LNCAP (cell line): ENCODE measurements around the gene GRM3.

ENCODE experiments used
- TF ChIP-seq, protein P1 (sequence below): fragments of 450-650 bp; IDR thresholded peaks from 2 replicates; pipeline ENCODE4 v1.5.1; 2017; ENCODE audit warnings: mild to moderate bottlenecking

GRM3 gene

DNA sequence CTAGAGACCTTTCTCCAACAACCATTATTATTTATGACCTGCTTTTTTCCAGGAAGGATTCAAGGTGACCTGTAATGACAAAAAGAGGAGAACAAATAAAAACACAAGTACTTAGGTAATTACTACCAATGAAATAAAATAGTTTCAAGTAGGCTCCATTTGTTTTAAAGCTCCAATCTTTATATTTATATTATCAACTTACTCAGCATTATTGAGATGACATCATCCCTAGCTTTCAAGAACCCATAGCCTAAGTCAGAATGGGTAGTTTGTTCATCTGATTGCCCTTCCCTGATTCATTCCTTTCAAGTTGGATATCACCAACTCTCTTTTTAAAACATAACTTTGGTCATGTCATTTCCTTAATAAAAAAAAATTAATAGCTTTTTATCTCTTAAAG, 131.5 kb downstream of the GRM3 start:
- TF ChIP-seq, protein P1, sequence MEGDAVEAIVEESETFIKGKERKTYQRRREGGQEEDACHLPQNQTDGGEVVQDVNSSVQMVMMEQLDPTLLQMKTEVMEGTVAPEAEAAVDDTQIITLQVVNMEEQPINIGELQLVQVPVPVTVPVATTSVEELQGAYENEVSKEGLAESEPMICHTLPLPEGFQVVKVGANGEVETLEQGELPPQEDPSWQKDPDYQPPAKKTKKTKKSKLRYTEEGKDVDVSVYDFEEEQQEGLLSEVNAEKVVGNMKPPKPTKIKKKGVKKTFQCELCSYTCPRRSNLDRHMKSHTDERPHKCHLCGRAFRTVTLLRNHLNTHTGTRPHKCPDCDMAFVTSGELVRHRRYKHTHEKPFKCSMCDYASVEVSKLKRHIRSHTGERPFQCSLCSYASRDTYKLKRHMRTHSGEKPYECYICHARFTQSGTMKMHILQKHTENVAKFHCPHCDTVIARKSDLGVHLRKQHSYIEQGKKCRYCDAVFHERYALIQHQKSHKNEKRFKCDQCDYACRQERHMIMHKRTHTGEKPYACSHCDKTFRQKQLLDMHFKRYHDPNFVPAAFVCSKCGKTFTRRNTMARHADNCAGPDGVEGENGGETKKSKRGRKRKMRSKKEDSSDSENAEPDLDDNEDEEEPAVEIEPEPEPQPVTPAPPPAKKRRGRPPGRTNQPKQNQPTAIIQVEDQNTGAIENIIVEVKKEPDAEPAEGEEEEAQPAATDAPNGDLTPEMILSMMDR = no peak

DNA sequence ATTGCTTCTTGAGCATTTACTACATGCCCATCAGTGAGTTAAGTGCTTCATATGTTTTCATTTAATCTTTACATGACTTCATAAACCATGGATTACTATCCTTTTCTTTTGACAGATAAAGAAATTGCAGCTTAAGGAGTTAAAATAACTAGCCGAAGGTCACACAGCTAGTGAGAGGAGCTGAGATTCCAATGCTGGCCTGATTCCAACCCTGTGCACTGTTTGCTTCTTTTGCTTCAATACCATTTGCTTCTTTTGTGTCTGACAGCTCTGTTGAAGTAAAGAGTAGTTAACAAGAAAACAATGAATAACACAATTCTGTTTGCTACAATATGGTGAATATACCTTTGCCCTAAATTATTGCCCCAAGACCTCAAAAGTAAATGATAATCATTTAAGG, 132.4 kb downstream of the GRM3 start:
- TF ChIP-seq, protein P1 = no peak

DNA sequence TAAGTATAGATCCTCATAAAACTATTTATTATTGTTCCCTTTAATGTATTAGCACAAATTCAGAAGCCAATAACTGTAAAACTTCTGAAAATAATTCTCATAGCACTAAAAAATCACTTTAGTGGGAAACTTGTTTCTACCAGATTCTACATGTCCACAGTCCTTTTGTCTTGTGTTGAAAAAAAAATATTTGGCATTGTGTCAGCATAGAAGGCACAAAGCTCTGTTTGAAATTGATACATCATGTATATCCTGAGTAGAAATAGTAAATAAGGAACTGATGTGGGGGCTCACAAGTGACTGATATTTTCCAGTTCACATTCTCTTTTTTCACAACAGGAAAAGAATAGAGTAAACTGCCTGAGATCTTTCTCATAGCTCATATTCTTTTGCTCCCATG, 134.6 kb downstream of the GRM3 start:
- TF ChIP-seq, protein P1 = no peak

DNA sequence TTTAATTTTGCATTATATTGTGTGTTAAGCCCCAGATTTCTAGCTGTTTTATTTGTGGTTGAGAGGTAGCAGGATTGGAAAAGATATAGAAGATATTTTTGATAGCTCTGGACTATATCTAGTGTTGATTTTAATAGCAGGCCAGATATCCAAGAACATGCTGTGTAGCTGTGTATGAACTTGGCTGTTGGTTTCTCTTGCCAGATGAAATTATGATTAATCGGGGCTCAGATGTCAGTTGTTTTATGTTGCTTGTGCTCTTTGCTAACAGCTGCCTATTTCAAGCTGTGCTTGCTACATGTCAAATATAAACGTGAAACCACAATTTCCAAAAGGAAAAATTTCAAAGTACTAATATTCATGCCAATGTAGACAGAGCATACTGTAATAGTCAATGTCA, 141.1 kb downstream of the GRM3 start:
- TF ChIP-seq, protein P1 = no peak

DNA sequence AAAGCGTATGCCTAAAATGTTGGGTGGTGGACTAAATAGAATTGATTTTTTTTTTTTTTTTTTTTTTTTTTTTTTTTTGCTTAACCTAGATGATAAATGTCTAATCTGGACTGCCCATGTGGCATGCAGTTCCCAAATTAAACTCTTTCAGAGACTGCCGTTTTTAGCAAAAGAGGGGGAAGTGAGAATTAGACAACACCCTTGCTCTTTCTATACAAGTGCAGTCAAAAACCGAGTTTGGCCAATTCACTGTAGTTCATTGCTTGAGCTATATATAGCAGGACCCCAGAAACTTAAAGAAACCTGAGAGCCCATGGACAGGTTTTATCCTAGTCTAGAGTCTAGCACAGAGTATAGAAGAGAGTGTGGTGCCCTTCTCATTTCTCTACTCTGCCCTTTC, 141.9 kb downstream of the GRM3 start:
- TF ChIP-seq, protein P1 = no peak

DNA sequence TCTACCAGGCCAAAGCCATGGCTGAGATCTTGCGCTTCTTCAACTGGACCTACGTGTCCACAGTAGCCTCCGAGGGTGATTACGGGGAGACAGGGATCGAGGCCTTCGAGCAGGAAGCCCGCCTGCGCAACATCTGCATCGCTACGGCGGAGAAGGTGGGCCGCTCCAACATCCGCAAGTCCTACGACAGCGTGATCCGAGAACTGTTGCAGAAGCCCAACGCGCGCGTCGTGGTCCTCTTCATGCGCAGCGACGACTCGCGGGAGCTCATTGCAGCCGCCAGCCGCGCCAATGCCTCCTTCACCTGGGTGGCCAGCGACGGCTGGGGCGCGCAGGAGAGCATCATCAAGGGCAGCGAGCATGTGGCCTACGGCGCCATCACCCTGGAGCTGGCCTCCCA, 142.7 kb downstream of the GRM3 start:
- TF ChIP-seq, protein P1 = no peak

DNA sequence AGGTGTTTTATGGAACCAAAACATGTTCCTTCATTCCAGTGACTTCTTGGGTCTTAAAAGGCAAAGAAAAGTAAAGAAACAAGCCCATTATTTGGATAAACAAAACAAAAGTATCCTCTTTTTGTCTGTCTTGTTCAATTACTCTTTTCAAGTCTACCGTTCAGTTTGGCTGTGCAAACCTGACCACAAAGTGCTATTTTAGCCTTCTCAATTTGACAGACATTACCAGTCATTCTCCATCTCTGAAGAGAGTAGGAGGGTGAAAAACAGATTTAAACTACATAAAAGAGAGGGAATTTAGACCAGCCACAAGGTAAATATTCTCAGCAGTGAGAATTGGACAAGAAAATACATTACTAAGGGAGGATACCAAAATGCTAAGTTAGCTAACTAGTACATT, 145.2 kb downstream of the GRM3 start:
- TF ChIP-seq, protein P1 = no peak

DNA sequence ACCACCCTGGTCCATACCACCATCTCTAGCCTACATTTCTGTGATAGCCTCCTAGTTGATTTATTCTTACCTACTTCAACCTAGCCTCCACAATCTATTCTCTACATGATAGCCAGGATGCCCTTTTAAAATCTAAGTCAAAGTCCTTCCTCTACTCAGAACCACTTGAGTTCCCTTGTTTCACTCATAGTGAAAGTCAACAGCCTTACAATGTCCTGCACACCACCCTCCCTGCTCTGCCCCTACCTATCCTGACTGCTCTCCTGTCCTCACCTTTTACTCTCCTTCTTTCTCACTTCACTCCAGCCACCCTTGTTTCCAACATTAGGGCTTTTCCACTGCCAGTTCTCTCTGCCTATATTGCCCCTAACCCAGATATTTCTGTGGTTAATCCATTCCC, 146.7 kb downstream of the GRM3 start:
- TF ChIP-seq, protein P1 = no peak
